ENCODE measurements around the gene ASPA. TPM values are rescaled to one million over a fixed set of nuclear protein-coding genes. Genes with fewer than 3 reads are reported as not detected.

Gene ASPA
- 0.05 and 0.30 TPM in 2 replicates for total RNA-seq

DNA sequence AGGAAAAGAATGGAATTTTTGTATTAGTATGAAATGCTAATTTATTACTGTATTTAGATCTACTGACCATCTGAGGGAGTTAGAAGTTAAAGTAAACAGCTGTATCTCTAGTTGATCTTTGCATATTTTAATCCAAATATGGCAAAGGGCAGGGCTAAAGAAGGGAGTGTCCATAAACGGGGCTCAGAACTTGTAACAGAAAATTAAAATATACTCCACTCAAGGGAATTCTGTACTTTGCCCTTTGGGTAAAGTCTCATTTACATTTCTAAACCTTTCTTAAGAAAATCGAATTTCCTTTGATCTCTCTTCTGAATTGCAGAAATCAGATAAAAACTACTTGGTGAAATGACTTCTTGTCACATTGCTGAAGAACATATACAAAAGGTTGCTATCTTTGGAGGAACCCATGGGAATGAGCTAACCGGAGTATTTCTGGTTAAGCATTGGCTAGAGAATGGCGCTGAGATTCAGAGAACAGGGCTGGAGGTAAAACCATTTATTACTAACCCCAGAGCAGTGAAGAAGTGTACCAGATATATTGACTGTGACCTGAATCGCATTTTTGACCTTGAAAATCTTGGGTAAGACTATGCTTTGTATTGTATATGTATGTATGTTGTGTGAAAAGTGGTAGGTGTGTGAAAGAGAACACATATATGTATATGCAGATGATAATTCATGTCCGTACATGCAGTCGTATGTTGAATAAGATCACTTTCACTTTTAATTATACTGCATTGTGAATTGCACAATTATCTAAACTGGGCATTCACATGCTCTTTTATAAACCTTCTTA, at the start of gene ASPA:
Gene ASPA, plus strand, starts transcription at position 186 of the 799 bp plus-strand sequence. Its CDS starts 163 bp downstream, at position 349.

DNA sequence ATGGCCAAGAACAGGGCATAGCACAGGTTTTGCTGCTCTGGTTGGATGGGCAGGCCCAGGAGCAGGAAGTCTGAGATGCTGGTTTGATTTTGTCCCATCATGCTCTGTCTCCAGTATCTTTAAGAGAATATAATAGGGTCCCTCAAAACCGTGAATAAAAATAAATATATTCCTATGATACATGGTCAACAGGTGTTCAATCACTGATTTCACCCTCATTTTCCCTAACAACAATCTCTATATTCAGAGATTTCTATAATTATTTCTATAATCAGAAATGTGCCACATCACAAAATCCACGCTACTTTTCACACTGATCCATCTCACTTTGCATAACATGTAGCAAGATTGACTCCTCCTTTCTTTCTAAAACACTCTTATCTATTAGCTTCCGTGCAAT, 42.1 kb upstream of the ASPA start, which contains the start of gene OR1E2:
Gene OR1E2, minus strand, starts transcription at position 101 of the 400 bp plus-strand sequence. Its CDS starts 0 bp downstream, at position 101.

DNA sequence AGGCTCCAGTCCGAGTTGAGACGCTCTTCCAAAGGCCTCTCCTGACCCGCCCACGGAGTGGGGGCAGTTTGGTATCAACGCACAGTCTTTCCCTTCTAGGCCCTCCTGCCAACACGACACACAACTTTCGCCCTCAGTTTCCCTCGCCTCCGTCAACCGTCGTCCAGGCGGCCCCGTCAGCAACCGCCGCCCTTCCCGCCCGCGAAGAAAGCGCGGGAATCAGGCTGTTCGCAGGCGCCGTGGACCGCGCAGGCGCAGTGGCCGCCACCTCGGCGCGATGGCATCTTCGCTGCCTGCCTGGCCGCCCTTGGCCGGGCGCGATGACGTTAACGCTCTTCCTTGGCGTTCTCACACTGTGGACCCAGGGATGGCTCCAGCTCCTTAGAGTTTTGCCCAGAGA, 4.2 kb upstream of the ASPA start, which contains the start of gene SPATA22:
Gene SPATA22, minus strand, starts transcription at position 221 of the 400 bp plus-strand sequence. CDS start 2,494 bp downstream, outside the sequence.

Other genes with a start within 250 kb of the ASPA start
- gene OR3A1, start 177.6 kb upstream of the ASPA start, total RNA-seq = not detected in 2 replicates
- not detected in 2 replicates for gene OR3A2, start 89.7 kb upstream of the ASPA start, total RNA-seq
- not detected in 2 replicates for gene OR1E1, start 77.6 kb upstream of the ASPA start, total RNA-seq
- gene OR3A3, start 64.6 kb upstream of the ASPA start, total RNA-seq = not detected in 2 replicates
- gene OR1E2, start 42.2 kb upstream of the ASPA start, total RNA-seq = not detected in 2 replicates
- not detected in 2 replicates for gene SPATA22, start 4.2 kb upstream of the ASPA start, total RNA-seq
- gene TRPV3, start 81.8 kb downstream of the ASPA start, total RNA-seq = 0.65 and 1.2 TPM in 2 replicates
- 1.5 and 3.6 TPM in 2 replicates for gene TRPV1, start 133.4 kb downstream of the ASPA start, total RNA-seq
- gene SHPK, start 160.3 kb downstream of the ASPA start, total RNA-seq = 11.3 and 11.4 TPM in 2 replicates
- 14.5 and 19.0 TPM in 2 replicates for gene CTNS, start 160.8 kb downstream of the ASPA start, total RNA-seq
- gene TAX1BP3, start 192.6 kb downstream of the ASPA start, total RNA-seq = 255 and 301 TPM in 2 replicates
- 13.9 and 16.3 TPM in 2 replicates for gene EMC6, start 192.8 kb downstream of the ASPA start, total RNA-seq
- 2.5 and 2.7 TPM in 2 replicates for gene P2RX5, start 220.2 kb downstream of the ASPA start, total RNA-seq
- 1.2 and 4.1 TPM in 2 replicates for gene HASPIN, start 247.9 kb downstream of the ASPA start, total RNA-seq

Data from smooth muscle cell of the umbilical artery (primary cell).